Neural progenitor cell (in vitro differentiated cells): ENCODE data around the gene HPSE. TPM values are rescaled to one million over a fixed set of nuclear protein-coding genes. Genes with fewer than 3 reads are reported as not detected.

Source experiments
- DNase-seq: peaks from one replicate; pipeline ENCODE4 v3.0.0-alpha.2; 2016; ENCODE audit warnings: low spot score
- H2AFZ ChIP-seq: fragments of 200-600 bp; sonication (generic); replicated peaks from 2 replicates; pipeline ENCODE4 v1.6.1; 2016; ENCODE audit warnings: antibody characterized with exemption
- H3F3A ChIP-seq: fragments of 200-600 bp; sonication (generic); 2 replicates; pipeline ENCODE4 v1.6.1; 2016; ENCODE audit warnings: antibody characterized with exemption, low read depth
- H3K27ac ChIP-seq: fragments of 200-600 bp; sonication (generic); 2 replicates; pipeline ENCODE4 v1.5.1; 2016; ENCODE audit warnings: mild to moderate bottlenecking
- H3K27me3 ChIP-seq: fragments of 200-600 bp; sonication (generic); 2 replicates; pipeline ENCODE4 v1.6.1; 2016; ENCODE audit warnings: mild to moderate bottlenecking, moderate library complexity
- H3K36me3 ChIP-seq: fragments of 200-600 bp; sonication (generic); 2 replicates; pipeline ENCODE4 v1.5.1; 2016
- H3K4me1 ChIP-seq: fragments of 200-600 bp; sonication (generic); 2 replicates; pipeline ENCODE4 v1.6.1; 2016; ENCODE audit warnings: mixed run types
- H3K4me2 ChIP-seq: fragments of 200-600 bp; sonication (generic); 2 replicates; pipeline ENCODE4 v1.6.1; 2016
- H3K4me3 ChIP-seq: fragments of 200-600 bp; sonication (generic); 2 replicates; pipeline ENCODE4 v1.5.1; 2016
- H3K79me2 ChIP-seq: fragments of 200-600 bp; sonication (generic); 2 replicates; pipeline ENCODE4 v1.6.1; 2016; ENCODE audit warnings: low read depth
- H3K9ac ChIP-seq: fragments of 200-600 bp; sonication (generic); 2 replicates; pipeline ENCODE4 v1.6.1; 2016
- H3K9me3 ChIP-seq: fragments of 200-600 bp; sonication (generic); 2 replicates; pipeline ENCODE4 v1.5.1; 2016; ENCODE audit warnings: low read depth
- H4K20me1 ChIP-seq: fragments of 200-600 bp; sonication (generic); 2 replicates; pipeline ENCODE4 v1.6.1; 2016; ENCODE audit warnings: low read depth
- H3K27ac Mint-ChIP-seq: 3 replicates; pipeline ENCODE4 v1.8.0; 2021; ENCODE audit warnings: mixed read lengths
- H3K27me3 Mint-ChIP-seq: 2 replicates; pipeline ENCODE4 v1.8.0; 2022; ENCODE audit warnings: low read depth, mild to moderate bottlenecking, inconsistent platforms, moderate library complexity, mixed read lengths; ENCODE audit not compliant: insufficient read depth
- H3K36me3 Mint-ChIP-seq: 3 replicates; pipeline ENCODE4 v1.8.0; 2021; ENCODE audit warnings: mixed read lengths
- H3K4me1 Mint-ChIP-seq: 3 replicates; pipeline ENCODE4 v1.8.0; 2021; ENCODE audit warnings: mixed read lengths
- H3K4me3 Mint-ChIP-seq: 3 replicates; pipeline ENCODE4 v1.8.0; 2021; ENCODE audit warnings: mild to moderate bottlenecking, moderate library complexity, mixed read lengths
- H3K9me3 Mint-ChIP-seq: 3 replicates; pipeline ENCODE4 v1.8.0; 2020; ENCODE audit warnings: mixed read lengths
- CTCF ChIP-seq: fragments of 200-600 bp; sonication (generic); IDR thresholded peaks from 2 replicates; pipeline ENCODE4 v1.5.1; 2017; ENCODE audit warnings: antibody characterized with exemption, mild to moderate bottlenecking
- EZH2 ChIP-seq: fragments of 200-600 bp; sonication (generic); IDR thresholded peaks from 2 replicates; pipeline ENCODE4 v1.6.1; 2017; ENCODE audit warnings: antibody characterized with exemption, mild to moderate bottlenecking, moderate library complexity
- EZH2phosphoT487 ChIP-seq: fragments of 200-600 bp; sonication (generic); IDR thresholded peaks from 2 replicates; pipeline ENCODE4 v1.6.1; 2017; ENCODE audit warnings: antibody characterized with exemption
- total RNA-seq: library from RNA; depleted of rRNA; stranded (reverse); fragments of >200 nt; gene quantifications from 2 replicates; pipeline ENCODE4 v1.2.3, GENCODE V29; 2015; ENCODE audit warnings: low replicate concordance

HPSE gene
- total RNA-seq, 1 donor from 2014 or later: 0.73 TPM

GRCh38 chr4:83378419-83378818 is 43.8 kb upstream of the HPSE start:
- TF ChIP-seq EZH2: no peak
- no peak for TF ChIP-seq EZH2phosphoT487
- no peak for TF ChIP-seq CTCF
- Histone ChIP-seq H3K36me3 (no peaks in the 10 kb centered on the region), H3K9ac (no peak overlapping the region), H3K4me1 (no peaks in the 10 kb centered on the region), H2AFZ (no peak overlapping the region), H3K4me3 (no peak overlapping the region), H3K79me2 (no peaks in the 10 kb centered on the region), H3K9me3 (peaks cover 5% of the 10 kb centered on the region), H3K27ac (no peak overlapping the region), H3K27me3 (no peaks in the 10 kb centered on the region), H4K20me1 (no peaks in the 10 kb centered on the region), H3F3A (no peaks in the 10 kb centered on the region), H3K4me2 (no peak overlapping the region)
- Mint-ChIP-seq H3K27me3 (peaks cover 8% of the 10 kb centered on the region), H3K4me3 (no peak overlapping the region), H3K27ac (no peak overlapping the region), H3K36me3 (no peaks in the 10 kb centered on the region), H3K9me3 (peaks cover 37% of the 10 kb centered on the region), H3K4me1 (no peaks in the 10 kb centered on the region)
- DNase-seq: peak; percentile 45

- peaks cover 16% of the 10 kb centered on the region for H3K9me3 Mint-ChIP-seq
- DNase-seq: no peak
These were observed 38.3 kb upstream of the HPSE start for GRCh38 chr4:83372931-83373330.

GRCh38 chr4:83371936-83372335 is 37.3 kb upstream of the HPSE start:
- no peaks in the 10 kb centered on the region for H3F3A ChIP-seq
- H2AFZ ChIP-seq: no peak overlapping the region
- Mint-ChIP-seq H3K27ac (no peak overlapping the region), H3K36me3 (no peaks in the 10 kb centered on the region), H3K9me3 (peaks cover 7% of the 10 kb centered on the region), H3K4me3 (no peak overlapping the region), H3K27me3 (peaks cover 4% of the 10 kb centered on the region), H3K4me1 (no peaks in the 10 kb centered on the region)
- DNase-seq: no peak
- no peaks in the 10 kb centered on the region for H3K4me1 ChIP-seq
- H3K36me3 ChIP-seq: no peaks in the 10 kb centered on the region
- H3K4me3 ChIP-seq: no peak overlapping the region
- H4K20me1 ChIP-seq: no peaks in the 10 kb centered on the region
- no peaks in the 10 kb centered on the region for H3K79me2 ChIP-seq
- H3K4me2 ChIP-seq: no peak overlapping the region
- H3K9me3 ChIP-seq: no peaks in the 10 kb centered on the region
- no peaks in the 10 kb centered on the region for H3K27me3 ChIP-seq
- TF ChIP-seq CTCF: no peak
- TF ChIP-seq EZH2: no peak
- TF ChIP-seq EZH2phosphoT487: no peak
- H3K9ac ChIP-seq: no peak overlapping the region
- H3K27ac ChIP-seq: no peak overlapping the region

More at GRCh38 chr4:83372931-83373330, 38.3 kb upstream of the HPSE start:
- Histone ChIP-seq H3K79me2 (no peaks in the 10 kb centered on the region), H4K20me1 (no peaks in the 10 kb centered on the region), H3K36me3 (no peaks in the 10 kb centered on the region), H2AFZ (no peak overlapping the region), H3K27me3 (no peaks in the 10 kb centered on the region), H3F3A (no peaks in the 10 kb centered on the region), H3K9ac (no peak overlapping the region), H3K4me1 (no peaks in the 10 kb centered on the region), H3K4me2 (no peak overlapping the region), H3K9me3 (no peaks in the 10 kb centered on the region), H3K27ac (no peak overlapping the region), H3K4me3 (no peak overlapping the region)
- Mint-ChIP-seq H3K4me3 (no peak overlapping the region), H3K27ac (no peak overlapping the region), H3K36me3 (no peaks in the 10 kb centered on the region), H3K27me3 (peaks cover 2% of the 10 kb centered on the region), H3K4me1 (no peaks in the 10 kb centered on the region)
- TF ChIP-seq EZH2phosphoT487 (no peak), CTCF (no peak), EZH2 (no peak)
